GM18499 (cell line): Measurements from ENCODE around the gene DNHD1.

Experiments
- ATAC-seq: cut with Tn5 transposase; IDR thresholded peaks from one replicate; pipeline ENCODE4 v1.9.1; 2021; ENCODE audit warnings: moderate number of reproducible peaks; ENCODE audit not compliant: insufficient read depth, unreplicated experiment

DNHD1 gene

DNA sequence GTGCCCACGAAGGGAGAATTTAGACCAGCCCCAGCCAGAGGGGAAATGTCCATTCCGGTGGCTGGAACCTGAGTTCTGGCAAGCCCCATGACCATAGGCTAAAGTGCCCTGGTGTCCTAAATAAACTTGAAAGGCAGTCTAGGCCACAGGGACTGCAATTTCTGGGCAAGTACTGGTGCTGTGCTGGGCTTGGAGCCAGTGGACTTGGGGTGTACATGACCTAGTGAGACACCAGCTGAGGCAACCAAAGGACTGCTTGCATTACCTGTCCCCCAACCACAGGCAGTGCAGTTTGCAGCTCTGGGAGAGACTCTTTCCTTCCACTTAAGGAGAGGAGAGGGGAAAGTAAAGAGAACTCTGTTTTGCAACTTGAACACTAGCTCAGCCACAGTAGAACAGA, 82.6 kb downstream of the DNHD1 start:
- no peak for ATAC-seq

DNA sequence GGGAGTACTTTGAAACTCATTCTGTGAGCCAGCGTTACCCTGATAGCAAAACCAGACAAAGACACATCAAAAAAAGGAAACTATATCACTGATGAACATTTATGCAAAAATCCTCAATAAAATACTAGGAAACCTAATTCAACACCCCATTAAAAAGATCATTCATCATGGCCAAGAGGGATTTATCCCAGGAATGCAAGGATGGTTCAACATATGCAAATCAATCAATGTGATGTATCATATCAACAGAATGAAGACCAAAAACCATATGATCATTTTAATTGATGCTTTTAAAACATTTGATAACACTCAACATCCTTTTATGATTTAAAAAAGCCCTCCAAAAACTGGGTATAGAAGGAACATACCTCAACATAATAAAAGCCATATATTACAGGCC, 86.5 kb downstream of the DNHD1 start:
- ATAC-seq = no peak

DNA sequence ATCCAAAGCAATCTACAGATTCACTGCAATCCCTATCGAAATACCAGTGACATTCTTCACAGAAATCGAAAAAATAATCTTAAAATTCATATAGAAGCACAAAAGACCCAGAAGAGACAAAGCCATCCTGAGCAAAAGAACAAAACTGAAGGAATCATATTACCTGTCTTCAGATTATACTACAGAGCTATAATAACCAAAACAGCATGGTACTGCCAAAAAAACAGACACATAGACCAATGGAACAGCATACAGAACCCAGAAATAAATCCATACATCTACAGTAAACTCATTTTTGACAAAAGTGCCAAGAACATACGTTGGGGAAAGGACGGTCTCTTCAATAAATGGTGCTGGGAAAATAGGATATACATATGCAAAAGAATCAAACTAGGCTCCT, 87.4 kb downstream of the DNHD1 start:
- ATAC-seq = no peak

DNA sequence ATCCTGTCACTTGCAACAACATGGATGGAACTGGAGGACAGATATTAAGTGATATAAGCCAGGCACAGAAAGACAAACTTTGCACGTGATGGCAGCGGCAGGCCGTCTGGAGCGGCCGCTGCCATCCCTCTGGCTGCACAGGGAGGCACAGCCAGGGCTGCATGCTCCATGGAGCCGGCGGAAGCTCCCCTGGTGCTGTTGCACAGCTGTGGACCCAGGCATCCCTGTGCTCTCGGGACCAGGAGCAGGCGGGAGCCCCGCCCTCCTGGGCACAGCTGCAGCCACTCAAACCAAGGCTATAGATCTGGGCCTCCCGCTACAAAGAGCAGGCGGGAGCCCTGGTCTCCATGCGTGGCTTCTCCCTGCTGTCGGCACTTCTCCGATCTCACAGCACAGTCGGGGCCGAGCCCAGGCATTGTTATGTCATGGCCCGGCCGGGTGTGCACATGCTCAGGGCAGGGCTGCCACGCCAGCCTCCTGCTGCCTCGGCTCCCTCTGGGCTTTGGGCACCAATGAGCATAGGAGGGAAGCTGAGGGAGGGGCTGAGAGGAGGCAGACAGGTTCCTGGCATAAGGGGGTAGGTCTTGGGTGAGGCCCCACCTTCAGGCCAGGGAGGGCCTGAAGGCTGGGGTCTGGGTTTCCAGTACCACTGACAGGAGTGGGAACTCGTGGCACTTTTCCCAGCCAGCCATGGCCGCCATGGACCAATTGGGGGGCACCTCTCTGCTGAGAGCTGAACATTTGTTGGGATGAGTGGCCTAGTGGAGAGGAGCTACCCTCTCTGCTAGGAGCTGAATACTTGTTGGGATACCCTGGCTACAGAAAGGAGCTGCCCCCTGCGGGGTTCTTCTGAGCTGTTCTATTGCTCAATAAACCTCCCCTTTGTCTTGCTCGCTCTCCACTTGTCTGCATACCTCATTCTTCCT, 89.6 kb downstream of the DNHD1 start:
- ATAC-seq = no peak

DNA sequence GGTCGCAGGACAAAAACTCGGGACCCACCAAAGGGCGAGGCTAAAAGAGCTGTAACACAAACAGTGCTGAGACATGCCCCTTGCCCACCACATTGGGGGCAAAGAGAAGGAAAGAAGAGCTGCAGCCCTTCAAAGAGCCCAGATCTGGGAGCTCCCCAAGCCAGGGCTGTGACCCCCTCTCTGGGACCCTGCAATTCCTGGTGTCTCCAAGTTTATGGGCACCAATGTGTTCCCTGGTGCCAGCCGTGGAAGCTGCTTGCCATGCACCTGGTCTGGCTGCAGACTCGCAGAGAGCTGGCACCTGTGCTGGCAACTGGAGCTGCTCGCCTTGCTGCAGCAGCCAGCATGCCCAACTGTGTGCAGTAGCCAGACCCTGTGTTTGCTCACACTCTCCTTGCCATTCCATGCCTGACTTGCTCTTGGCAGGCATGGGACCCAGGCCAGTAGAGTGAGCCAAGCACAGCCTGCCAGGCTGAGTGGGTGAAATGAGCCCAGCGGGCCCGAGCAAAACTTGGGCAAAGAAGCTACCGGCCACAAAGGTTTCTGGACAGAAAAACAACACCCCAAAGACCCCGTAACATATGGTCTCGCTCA, 90.4 kb downstream of the DNHD1 start:
- ATAC-seq = no peak

DNA sequence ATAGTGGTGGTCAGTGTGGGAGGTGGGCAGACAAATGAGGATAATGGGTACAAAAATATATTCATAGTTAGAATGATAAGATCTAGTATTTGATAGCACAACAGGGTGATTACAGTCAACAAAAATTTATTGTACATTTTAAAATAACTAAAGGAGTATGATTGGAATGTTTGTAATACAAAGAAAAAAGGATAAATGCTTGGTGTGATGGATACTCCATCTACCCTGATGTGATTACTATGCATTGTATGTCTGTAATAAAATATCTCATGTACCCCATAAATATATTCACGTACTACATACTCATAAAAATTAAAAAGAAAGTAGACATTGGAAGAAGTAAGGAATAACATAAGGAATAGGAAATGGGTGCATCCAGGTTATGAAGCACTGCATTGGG, 90.9 kb downstream of the DNHD1 start:
- no peak for ATAC-seq

DNA sequence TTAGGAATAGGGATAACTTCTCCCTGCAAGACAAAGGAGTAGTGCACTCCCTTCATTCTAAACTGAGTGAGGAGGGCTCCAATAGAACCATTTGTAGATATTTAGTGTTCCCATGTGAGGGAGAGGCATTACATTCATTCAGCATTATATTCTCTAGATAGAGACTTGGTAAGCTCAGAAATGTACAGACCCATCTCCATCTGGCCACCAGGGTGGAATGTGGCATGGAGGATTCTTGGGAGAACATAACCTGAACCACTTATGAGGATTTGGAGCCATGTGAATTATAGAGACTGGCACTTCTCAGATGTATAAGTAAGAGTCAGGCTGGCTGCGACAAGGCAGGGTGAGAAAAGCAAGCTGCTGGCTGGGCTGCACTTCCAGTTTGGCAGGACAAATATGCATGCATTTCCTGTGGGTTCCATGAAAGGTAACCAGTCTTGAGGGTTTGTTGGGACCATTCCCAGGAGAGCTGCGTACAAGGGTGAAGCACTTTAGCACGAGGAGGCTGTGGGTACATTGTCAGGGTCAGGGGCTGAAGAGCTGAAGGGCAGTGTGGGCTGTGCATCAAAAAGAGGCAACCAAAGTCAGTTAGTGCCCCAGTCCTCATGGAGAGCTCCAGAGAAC, 97.2 kb downstream of the DNHD1 start:
- no peak for ATAC-seq

DNA sequence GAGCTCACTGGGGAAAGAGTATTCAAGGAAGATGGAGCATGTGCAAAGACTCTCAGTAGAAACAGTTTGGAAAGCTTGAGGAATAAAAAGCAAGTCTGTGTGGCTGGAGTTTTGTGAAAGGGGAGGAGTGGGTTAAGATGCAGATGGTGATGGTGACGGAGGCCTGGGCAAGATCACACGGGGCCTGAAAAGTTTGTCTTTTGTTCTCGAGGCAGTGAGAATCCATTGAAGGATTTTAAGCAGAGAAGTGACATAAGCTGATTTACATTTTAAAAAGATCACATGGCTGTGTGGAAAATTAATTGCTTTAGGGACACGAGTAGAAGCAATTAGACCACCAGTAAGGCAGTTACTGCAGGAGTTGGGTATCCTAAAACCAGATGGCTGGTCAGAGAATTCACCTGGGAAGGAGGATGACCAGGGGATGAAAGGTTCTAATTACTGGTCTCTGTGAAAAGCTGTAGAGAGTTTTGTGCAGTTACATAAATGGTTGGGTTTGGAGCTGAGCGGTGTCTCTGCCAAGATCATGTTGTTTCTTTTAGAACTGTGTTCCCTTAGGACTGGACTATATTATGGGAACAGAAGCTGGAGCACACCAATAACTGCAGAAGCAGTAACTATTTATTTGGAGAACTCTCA, 99.3 kb downstream of the DNHD1 start:
- ATAC-seq = no peak

DNA sequence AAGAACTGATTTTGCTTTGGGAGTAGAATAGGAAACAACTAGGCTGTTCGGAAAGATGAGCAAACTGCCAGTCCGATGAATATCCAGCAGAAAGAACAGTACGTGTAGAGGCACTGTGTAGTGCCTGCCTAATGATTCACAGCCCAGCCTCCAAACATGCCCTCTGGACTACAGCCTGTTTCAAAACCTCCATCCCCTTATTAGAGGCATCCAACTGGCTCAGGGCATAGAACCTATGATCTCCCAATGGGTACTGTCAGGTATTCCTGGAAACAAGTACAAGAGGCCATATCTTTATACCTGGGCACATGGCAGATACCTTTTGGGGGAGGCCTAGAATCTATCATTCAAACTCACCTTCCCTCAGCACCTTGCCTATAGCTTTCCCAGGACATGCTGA, 101.5 kb downstream of the DNHD1 start:
- ATAC-seq = no peak

DNA sequence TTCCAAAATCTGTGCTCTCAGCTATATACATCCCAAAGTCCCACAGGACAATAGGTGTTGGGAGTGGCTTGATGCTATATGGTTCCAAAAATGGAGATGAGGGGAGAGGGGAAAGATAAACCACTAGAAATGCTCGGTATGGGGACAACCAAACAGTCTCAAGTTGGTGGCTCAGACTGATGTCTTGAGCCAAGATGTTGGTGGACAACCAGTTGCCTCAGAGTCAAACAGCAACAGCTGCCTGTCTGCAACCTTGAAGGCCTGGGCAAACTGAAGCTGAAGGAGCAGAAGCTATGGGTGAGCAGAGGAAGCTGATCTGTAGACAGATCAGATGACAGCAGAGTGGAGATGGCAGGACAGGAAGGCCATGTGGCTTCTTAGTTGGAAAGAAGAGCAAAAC, 102.4 kb downstream of the DNHD1 start:
- no peak for ATAC-seq

DNA sequence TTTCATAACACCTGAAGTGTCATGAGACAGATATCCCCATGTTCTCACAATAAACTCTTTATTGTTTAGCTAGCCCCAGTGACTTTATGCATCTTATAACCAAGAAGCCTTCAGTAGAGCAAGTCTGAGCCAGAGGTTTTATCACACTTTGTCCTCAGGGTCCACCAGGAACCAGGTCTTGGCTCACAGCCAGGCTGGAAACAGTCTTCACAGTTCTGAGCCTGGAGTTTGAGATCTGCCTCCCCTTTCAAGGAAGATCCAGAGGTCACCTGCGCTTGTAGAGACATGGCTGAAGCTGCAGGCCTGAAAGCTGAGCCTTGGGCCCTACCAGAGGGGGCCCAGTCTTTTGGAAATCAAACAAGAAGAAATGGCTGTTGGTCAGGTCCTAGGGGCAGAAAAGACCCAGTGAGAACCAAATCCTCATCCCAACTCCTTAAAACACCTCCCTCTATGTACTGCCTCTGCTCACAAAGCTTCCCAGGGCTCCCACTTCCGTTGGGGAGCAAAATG, 102.9 kb downstream of the DNHD1 start:
- ATAC-seq = no peak

DNA sequence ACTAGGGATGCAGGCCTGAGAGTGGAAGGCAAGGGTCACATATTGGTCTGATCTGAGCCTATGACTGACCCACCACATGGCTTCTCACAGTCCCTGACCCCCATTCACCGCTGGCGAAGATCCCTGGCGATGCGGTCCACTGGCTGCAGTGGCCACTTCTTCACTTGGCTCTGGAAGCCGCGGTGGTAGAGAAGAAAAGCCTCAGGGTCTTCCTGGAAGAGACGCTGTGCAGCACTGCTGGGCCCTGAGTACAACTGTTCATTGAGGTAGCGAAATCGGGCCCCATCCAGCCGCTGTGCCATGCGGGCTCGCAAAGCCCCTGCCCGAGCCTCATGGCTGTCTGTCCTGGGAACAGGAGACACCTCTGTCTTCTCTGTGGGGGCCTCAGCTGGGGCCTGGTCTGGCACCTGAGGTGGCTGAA, 104.0 kb downstream of the DNHD1 start:
- no peak for ATAC-seq

DNA sequence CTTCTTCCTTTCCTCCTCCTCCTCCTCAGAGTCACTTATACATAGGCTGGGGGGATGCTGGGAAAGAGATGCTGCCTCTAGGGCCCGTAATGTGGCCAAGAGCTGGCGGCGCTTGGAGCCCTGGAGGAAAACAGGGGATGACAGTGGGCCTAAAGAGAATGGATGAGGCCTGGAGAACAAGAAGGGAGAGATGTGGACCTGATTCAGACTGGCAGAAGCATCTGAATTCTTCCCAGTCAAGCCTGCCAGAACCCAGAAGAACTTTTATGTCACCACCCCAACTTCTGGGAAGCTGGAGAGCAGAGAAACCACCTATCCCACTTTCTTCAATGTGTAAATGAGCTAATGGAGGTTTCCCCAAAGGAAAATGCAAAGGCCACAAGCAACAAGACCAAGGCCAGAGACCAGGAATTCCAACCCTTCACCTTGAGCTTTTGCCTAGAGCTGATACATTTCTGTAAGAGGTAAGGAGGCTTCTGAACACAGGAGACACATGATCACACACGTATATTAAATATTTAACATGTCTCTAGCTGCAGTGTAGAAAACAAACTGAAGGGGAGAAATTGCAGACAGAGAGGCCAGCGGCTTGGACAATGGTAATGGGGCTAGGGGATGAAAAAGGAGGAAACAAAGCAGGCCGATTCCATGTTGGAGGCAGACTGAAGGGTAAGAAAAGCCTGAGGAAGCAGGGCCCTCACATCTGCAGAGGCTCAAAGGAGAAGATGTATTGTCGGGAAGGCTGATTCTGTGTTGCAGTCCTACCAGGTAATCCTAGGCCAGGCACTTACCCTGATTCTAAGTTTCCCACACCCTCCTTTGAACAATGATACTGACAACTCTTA, 105.2 kb downstream of the DNHD1 start:
- ATAC-seq = no peak

DNA sequence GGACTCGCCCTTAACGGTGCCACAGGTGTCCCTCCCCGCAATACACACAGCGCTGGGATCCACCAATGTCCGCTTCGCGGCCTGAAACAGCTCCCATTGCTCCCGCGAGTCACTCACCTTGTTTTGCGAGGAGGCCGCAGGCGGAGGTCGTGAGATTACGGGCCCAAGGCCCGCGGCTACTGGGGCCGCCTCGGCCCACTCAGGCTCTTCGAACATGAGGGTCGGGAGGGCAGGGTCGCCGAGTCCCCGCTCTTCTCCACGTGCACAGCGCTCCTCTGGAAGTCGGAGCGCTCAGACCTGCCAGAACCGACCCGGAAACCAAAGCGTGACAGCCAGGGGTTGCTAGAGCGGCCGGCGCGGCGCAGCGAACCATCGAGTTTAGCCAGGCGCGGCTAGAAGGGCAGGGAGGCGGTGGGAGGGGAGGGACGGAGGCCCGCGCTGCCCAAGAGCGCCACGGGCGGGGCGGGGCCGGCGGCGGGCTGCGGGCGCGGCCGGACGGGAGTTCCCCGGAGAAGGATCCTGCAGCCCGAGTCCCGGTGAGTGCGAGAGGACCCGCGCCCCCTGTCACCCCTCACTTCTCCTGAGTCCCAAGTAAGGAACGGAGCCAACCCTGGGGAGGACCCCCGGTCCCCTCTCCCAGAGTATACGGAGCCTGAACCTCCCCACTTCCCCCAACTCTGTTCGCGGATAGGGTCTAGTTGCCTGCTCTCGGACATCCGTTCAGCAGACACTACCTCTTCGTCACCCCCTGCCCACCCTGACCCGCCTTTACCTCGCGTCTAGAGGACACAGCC, 106.4 kb downstream of the DNHD1 start, which contains the start of the genes ILK and RRP8:
ILK (plus strand) TSS at position 488 of the 794 bp plus-strand sequence. CDS start 498 bp downstream, outside the sequence.
RRP8 (minus strand) TSS at position 330 of the 794 bp plus-strand sequence; CDS start at position 216, 114 bp downstream.
- ATAC-seq = no peak

DNA sequence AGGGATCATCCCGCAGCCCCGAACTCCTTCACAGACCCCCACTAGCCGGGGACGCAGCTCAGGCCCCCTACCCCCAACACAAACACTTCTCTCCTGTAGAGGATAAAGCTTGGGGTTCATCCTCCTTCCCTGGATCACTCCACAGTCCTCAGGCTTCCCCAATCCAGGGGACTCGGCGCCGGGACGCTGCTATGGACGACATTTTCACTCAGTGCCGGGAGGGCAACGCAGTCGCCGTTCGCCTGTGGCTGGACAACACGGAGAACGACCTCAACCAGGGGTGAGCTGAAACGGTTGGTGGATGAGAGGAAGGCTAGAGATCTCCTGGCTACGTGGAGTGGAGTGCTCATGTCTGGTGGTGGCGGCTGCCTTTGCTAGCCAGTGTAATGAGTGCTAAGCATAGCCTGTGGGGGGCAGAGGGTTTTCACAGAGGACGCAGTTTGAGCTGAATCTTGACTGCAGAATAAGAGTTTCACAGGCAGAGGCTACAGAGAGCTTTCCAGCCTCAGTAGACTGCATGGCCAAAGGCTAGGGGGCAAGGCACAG, 107.1 kb downstream of the DNHD1 start:
- peak; percentile 30 for ATAC-seq

DNA sequence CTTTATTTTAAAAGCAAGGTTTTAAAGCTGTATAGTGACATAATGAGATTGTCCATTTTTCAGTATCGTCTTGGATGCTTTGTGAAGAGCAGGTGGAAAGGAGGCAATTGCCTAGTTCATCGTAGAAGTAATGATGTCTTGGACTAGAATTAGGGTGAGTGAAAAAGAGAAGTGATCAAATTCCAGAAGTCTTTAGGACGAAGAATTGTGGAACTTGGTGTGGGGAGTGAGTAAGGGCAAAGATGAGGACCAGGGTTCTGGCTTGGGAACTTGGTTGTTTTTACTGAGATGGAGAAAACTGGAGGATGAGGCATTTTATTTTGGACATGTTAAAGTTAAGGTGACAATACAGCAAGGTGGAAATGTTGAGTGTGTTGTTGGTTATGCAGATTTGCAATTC, 107.7 kb downstream of the DNHD1 start:
- ATAC-seq = no peak

DNA sequence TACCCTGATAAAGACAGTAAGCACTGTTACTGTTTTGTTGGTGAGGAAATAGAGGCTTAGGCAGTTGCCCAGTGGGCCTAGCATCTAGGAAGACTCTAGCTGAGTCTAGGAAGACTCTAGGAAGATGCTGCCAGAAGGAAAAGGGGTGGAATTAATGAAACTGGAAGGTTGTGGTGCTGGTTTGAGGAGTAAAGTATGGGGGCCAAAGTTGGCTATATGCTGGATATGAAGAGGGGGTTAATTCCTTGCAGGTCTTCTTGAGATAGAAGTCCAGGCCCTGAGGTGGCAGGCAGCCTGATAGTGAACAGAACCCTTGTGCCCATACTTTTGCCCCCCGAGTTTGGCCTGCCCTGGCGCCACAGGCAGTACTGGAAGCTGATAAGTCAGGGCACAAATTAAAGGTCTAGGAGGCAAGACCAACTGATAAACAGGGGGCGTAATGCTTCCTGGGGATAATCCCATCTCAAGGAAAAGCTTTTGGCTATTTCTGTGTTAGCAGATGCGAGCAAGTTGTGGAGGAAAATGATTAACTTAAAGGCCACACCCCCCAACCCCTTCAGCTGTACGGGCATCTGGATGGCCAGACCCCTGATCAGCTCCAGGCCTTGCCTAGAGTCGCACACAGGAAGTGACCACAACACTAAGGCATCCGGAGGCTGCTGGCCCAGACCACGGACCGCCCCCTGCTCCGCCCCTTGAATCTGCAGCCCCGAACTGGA, 109.5 kb downstream of the DNHD1 start:
- ATAC-seq = peak; percentile 26
